GM12872 (cell line): ENCODE data around the gene ZBTB7C.

ENCODE experiments used
- TF ChIP-seq, protein P1 (sequence below): IDR thresholded peaks from 3 replicates; pipeline ENCODE4 v1.5.1; 2011; ENCODE audit warnings: low read depth, mild to moderate bottlenecking, low read length, moderate library complexity; ENCODE audit not compliant: insufficient read depth

Gene ZBTB7C

DNA sequence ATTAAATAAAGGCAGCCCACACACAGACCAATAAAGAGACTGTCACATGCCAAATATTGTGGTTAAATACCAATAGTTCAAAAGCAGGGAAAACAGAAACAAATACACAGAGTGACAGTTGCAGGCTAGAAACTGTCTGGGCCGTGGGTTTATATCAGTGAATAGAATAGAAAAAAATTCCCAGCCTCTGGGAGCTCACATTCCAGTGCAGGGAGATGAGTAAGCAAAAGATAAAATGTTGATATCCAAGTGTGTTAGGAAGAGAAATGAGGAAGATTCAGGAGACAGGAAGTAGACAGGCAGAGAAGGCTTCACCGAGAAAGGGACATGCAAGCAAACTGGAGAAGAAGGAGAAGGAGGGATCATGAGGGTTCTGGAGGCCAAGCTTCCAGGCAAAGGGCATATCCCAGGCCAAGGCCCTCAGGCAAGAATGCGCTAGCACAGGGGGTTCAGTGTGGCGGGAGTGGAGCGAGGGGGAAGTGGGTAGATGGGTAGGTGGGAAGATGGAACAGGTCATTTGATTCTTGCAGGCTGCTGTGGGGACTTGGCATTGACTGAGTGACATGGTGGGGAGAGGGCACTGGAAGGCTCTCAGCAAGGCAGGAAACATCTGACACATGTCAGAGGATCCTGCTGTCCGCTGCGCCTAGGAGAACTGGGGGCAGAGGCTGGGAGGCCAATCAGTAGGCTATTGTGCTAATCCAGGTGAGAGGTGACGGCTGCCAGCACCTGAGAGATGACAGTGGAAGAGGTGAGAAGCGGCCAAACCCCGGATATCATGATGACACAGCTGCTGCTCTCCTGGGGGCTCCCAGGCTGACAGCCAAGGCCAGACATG, 89.2 kb downstream of the ZBTB7C start:
- TF ChIP-seq, protein P1, sequence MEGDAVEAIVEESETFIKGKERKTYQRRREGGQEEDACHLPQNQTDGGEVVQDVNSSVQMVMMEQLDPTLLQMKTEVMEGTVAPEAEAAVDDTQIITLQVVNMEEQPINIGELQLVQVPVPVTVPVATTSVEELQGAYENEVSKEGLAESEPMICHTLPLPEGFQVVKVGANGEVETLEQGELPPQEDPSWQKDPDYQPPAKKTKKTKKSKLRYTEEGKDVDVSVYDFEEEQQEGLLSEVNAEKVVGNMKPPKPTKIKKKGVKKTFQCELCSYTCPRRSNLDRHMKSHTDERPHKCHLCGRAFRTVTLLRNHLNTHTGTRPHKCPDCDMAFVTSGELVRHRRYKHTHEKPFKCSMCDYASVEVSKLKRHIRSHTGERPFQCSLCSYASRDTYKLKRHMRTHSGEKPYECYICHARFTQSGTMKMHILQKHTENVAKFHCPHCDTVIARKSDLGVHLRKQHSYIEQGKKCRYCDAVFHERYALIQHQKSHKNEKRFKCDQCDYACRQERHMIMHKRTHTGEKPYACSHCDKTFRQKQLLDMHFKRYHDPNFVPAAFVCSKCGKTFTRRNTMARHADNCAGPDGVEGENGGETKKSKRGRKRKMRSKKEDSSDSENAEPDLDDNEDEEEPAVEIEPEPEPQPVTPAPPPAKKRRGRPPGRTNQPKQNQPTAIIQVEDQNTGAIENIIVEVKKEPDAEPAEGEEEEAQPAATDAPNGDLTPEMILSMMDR: no peak

DNA sequence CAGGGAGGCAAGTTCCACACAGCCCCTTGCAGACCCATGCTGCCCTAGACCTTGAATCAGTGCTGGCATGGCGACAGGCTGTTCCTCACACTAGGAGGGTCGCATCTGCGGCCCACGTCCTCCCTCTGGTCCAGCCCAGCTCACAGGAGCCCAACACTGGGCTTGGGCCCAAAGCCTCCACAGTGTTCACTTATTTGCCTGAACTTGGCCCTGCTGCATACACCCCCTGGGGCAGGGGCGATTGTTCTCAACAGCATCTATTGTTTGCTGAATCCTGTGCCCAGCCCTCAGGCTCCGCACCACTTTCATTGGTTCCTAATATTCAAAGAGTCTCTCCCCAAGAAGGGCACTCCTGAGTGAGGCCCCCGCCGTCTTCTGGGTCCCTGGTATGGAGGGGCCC, 90.7 kb downstream of the ZBTB7C start:
- TF ChIP-seq, protein P1: no peak

DNA sequence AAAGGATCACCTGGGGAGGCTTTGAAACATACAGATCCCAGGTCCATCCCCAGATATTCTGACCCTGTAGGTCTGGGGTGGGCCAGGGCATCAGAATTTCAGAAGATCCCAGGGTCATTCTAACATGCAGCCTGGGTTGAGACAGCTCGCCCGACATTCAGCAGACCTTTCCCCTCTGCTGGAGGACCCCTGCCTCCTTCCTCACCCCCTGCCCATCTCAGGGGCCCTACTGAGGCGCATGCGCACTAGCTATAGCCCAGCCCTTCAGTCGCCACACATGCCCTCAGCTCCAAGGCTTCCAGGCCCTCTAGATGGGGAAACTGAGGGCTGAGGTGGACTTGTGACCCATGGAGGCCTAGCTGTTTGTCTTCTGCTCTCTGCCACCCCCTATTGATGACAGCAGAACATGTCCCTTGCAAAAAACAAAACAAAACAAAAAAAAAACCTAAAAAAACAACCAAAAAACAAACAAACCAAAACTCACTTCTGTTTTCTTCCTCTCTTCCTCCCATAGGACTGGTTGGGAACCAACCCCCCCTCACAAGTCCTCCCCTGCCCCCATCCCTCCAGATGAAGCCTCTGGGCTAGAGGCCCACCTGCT, 91.3 kb downstream of the ZBTB7C start:
- TF ChIP-seq, protein P1: peak; percentile 33; the same call in 1 of the 3 replicates

DNA sequence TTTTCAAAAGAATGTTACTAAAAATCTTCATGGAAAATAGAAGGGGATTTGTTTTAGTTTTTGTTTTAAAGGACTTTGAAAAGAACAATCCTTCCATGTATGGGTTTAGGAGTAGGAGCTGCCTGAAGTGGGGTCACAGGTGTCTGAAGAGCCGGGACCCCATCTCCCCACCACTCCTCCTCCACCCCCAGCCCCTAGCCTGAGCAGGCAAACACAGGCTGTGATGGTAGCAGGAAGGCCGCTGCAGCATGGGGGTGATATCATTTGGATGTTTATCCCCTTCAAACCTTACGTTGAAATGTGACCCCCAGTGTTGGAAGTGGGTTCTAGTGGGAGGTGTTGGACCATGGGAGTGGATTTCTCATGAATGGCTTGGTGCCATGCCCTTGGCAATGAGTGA, 93.0 kb downstream of the ZBTB7C start:
- TF ChIP-seq, protein P1: no peak

DNA sequence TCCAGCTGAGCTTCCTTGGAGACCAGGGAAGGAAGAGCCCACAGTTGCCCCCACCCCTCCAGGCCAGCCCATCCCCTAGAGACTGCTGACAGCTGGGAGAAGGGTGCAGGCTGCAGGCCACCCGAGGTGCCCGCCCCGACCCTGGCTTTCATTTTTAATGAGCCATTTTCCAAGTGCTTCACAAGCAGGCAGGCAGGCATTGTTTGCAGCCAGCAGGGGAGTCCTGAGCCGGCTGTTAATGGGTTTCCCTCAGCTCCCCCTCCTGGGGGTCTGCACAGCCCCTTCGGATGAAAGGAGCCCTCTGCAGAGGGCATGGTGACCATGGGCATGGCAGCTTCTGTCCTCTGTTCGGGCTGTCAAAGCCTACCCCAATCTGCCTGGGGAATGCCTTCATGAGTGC, 94.5 kb downstream of the ZBTB7C start:
- TF ChIP-seq, protein P1: no peak

DNA sequence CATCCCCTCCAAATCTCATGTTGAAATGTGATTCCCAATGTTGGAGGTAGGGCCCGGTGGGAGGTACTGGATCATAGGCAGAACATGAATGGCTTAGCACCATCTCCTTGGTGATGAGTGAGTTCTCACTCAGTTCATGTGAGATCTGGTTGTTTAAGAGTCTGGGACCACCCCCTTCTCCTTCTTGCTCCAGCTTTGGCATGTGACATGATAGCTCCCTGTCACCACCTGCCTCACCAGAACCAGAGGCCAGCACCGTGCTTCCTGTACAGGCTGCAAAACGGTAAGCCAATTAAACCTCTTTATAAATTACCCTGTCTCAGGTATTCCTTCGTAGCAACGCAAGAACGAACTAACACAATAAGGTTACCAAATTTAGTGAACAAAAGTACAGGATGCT, 95.4 kb downstream of the ZBTB7C start:
- TF ChIP-seq, protein P1: no peak

DNA sequence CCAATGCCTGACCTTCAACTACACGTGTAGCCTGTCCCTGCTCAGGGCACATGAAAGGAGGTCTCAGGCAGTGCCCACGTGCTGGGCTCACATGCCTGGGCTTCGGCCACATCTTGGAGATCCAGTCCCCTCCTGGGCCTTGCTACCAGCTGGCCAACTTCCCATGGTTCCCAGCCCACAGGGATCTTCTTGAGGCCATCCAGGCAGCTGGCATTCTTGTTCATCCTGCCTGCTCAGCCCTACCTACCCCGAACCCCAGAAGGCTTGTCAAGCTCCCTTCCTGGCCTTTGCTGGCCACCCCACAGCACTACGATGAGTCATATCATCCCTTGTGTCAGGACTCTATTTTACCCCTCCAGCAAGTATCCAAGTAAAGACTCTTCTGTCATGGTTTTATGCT, 97.1 kb downstream of the ZBTB7C start:
- TF ChIP-seq, protein P1: no peak
